HUES64 (cell line): ENCODE data around the gene STAU1.
A peak's percentile ranks its signal among the peaks of the same experiment; 100 is the strongest.
"Not testable (repeated sequence)": the region's sequence is repeated elsewhere in the genome, so short reads cannot be mapped to it uniquely, and the experiment has no call there.

Experiments
- H3K27ac ChIP-seq: 2 replicates; pipeline ENCODE4 v1.7.0; 2013; ENCODE audit warnings: low read depth, low read length, inconsistent platforms
- H3K27me3 ChIP-seq: 2 replicates; pipeline ENCODE4 v1.6.1; 2013; ENCODE audit warnings: mild to moderate bottlenecking, low read length; ENCODE audit not compliant: insufficient read depth
- H3K36me3 ChIP-seq: 2 replicates; pipeline ENCODE4 v1.6.1; 2013; ENCODE audit warnings: mild to moderate bottlenecking, low read length; ENCODE audit not compliant: insufficient read depth
- H3K4me1 ChIP-seq: 2 replicates; pipeline ENCODE4 v1.6.1; 2013; ENCODE audit warnings: mild to moderate bottlenecking, low read length, moderate library complexity; ENCODE audit not compliant: insufficient read depth
- H3K4me3 ChIP-seq: 2 replicates; pipeline ENCODE4 v1.5.1; 2013; ENCODE audit warnings: mild to moderate bottlenecking, low read length, moderate library complexity
- H3K9ac ChIP-seq: 2 replicates; pipeline ENCODE4 v1.6.1; 2013; ENCODE audit warnings: mild to moderate bottlenecking, low read depth, low read length
- H3K9me3 ChIP-seq: 2 replicates; pipeline ENCODE4 v1.6.1; 2013; ENCODE audit warnings: low read depth, low read length; ENCODE audit not compliant: insufficient read depth
- WGBS: fragments of 150-250, 120-280 bp; methylation state at CpG from one replicate; pipeline ENCODE4 v1.1.7; 2013; ENCODE audit warnings: missing lambda C conversion rate; 5-methylcytosine and 5-hydroxymethylcytosine counted together

STAU1 gene

DNA sequence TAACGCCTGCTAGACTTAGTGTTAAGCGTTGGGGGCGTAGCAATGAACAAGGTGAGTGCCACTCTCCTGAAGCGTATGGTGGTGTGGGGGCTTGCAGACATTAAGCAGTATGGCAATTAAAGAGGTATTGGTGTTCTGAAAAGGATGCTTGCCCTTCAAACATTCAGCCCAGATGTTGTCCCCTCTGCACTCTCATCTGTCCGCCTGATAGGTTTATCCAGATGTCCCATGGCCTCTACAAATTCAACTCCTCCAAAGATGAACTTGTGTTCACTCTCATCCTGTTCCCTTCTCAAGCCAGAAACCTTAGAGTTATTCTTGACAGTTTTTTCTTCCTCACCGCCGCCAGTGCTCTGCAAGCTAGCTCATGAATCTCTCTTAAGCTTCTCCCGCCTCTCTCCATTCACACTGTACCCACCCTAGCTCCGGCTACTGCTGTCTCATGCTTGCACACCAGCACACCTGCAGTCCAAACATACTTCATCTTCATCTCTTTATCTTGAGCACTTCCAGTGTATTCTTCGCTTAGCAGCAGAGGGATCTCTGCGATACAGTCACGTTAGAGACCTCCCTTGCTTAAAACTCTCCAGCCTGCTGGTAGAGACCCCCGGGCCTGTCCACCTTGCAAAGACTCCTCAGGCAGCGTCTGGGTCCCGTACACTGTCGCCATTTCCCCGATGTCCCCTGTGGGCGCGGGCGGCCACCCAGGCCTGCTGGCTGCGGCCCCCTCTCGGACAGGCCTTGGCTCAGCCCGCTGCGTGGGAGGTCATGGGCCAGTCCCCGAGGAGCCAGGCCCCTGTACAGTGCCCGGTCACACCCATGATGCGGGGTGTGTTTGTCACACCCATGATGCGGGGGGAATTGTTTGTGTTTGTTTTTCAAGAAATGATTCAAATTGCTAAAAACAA is 32.0 kb upstream of the STAU1 start:
- Histone ChIP-seq H3K27ac (no peak overlapping the region), H3K9ac (peak overlapping the region; percentile 84), H3K4me1 (peaks cover 5% of the 10 kb centered on the region; the same call in 1 of the 2 replicates), H3K27me3 (no peaks in the 10 kb centered on the region), H3K4me3 (peak overlapping the region; percentile 89), H3K36me3 (peaks cover 38% of the 10 kb centered on the region), H3K9me3 (no peaks in the 10 kb centered on the region)
- WGBS, result 75% methylated on average over 28 of the region's 28 CpGs

DNA sequence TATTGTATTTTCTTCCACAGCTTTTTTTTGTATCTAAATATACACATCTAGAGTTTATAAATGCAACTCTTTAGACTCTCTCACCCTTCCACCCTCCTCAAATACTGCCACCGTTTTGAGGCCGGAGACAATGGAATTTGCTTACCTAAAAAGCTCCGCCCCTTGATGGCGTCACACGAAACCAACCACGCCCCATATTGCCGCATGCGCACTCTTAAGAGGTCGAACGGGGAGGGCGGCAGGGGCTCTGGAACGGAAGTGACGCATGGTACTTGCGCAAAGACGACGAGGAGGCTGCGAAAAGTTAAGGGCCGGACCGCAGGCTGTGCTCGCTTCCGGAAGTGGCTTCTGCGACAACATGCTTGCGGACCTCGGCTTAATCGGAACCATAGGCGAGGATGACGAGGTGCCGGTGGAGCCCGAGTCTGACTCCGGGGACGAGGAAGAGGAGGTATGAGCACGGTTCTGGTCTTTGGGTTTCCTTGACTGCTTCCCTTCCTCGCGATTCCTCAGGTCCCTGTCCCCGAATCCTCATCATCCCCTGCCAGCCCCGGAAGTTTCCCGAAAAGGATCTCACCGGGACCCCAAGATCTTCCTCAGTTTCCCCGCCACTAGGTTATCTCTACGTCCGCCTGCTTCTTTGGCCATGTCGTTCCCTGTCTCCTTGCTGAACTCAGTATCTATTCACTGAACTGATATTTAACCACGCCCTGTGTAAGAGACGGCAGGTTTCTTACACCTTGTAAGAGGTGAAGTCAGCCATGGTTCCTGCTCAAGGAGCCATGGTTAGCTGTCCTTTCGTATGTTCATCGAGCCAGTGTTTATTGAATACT is 31.2 kb upstream of the STAU1 start, which contains the start of gene DDX27:
Gene DDX27 (plus strand): TSS at position 326 of the 833 bp plus-strand sequence. CDS start 33 bp downstream, at position 359.
- H3K9me3 ChIP-seq, result no peaks in the 10 kb centered on the region
- H3K27ac ChIP-seq, result peak within 1 kb of the TSS; percentile 83
- peaks cover 29% of the 10 kb centered on the region for H3K36me3 ChIP-seq
- H3K9ac ChIP-seq, result peak within 1 kb of the TSS; percentile 84
- WGBS, result under 1% methylated on average over 46 of the region's 46 CpGs
- no peaks in the 10 kb centered on the region for H3K27me3 ChIP-seq
- peak within 1 kb of the TSS; percentile 89 for H3K4me3 ChIP-seq
- H3K4me1 ChIP-seq, result peaks cover 5% of the 10 kb centered on the region; the same call in 1 of the 2 replicates

DNA sequence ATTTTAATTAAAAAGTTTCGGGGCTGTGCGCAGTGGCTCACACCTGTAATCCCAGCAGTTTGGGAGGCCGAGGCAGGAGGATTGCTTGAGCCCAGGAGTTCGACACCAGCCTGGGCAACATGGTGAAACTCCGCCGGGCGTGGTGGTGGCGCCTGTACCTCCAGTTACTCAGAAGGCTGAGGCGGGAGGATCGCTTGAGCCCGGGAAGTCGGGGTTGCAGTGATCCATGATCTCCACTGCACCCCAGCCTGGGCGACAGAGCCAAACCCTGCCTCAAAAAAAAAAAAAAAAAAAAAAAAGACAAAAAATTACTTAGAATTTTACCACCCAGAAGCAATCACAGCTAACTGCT is 30.6 kb upstream of the STAU1 start:
- Histone ChIP-seq H3K27ac (peak overlapping the region; percentile 83), H3K9ac (peak overlapping the region; percentile 62; the same call in 1 of the 2 replicates), H3K36me3 (peaks cover 23% of the 10 kb centered on the region), H3K4me3 (peak overlapping the region; percentile 89)
- H3K9me3 ChIP-seq, H3K27me3 ChIP-seq, H3K4me1 ChIP-seq: not testable (repeated sequence)
- WGBS, result 68% methylated on average over 13 of the region's 13 CpGs

DNA sequence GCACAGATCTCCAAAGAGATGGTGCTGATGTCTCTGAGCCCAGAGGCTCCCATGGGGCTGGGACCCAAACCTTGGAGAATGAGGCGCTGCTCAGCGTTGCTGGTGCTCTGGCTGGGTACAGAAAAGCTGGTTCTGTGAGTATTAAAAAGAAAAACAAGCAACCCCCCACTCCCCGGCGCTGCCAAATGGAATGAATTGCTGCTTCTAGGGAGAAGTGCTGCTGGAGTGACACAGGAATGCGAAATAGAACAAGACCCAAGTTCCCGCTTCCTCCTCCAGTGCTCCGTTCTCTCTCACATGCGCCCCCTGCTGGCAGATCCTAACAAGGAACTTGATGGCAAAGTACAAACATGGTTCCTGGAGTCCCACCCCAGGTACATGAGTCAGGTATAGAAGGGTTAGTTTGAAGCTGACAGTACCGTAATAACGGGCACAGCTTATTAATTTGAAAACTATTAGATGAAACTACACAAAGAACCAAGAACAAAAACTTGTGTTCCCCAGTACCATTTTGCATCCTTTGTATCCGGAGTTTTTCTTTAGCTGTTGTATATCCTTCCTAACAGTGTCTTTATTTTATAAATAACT is 29.0 kb upstream of the STAU1 start:
- Histone ChIP-seq H3K27me3 (no peaks in the 10 kb centered on the region), H3K27ac (no peak overlapping the region), H3K4me3 (no peak overlapping the region; the same call in 1 of the 2 replicates), H3K4me1 (peaks cover 5% of the 10 kb centered on the region; the same call in 1 of the 2 replicates), H3K9ac (no peak overlapping the region), H3K9me3 (no peaks in the 10 kb centered on the region), H3K36me3 (peaks cover 10% of the 10 kb centered on the region)
- 22% methylated on average over 10 of the region's 11 CpGs for WGBS

DNA sequence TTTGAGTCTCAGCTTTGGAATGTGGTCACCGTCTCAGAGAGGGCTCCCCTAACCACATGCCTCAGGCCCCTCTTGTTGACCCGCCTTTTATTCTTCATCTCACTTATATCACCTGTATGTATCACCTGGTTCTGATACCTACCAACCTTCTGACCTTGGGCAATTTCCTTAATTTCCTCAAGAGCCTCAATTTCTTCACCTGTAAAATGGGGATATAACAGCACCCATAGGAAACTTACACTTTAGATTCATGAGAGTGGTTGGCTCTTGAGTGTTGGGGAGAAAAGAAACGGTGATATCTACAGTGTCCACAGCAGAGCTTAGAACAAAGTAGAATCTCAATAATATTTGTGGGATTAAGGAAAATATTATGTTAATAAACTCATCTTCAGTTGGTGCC is 27.1 kb upstream of the STAU1 start:
- no peak overlapping the region for H3K9ac ChIP-seq
- no peaks in the 10 kb centered on the region for H3K27me3 ChIP-seq
- no peak overlapping the region for H3K4me3 ChIP-seq
- H3K27ac ChIP-seq, result no peak overlapping the region
- H3K4me1 ChIP-seq, result peaks cover 5% of the 10 kb centered on the region
- WGBS, result 91% methylated on average over 3 of the region's 3 CpGs
- H3K36me3 ChIP-seq, result no peaks in the 10 kb centered on the region
- H3K9me3 ChIP-seq, result no peaks in the 10 kb centered on the region

DNA sequence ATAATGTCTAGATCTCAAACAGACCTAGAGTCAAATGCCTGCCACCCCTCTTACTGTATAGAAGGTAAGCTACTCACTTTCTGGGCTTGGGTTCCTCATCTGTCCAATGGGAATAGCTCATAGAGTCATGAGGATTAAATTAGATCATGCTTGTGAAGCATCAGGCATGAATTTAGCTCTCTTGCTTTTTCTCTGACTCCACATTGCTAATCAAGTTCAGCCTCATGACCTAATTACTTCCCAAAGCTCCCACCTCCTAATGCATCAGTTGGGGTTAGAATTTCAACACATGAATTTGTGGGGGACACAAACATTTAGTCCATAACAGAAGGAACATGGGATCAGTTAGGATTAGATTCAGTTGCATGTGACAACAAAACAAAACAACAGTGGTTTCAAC is 26.4 kb upstream of the STAU1 start:
- no peaks in the 10 kb centered on the region for H3K36me3 ChIP-seq
- no peaks in the 10 kb centered on the region for H3K27me3 ChIP-seq
- H3K9me3 ChIP-seq, result no peaks in the 10 kb centered on the region
- no peak overlapping the region for H3K4me3 ChIP-seq
- H3K4me1 ChIP-seq, result peaks cover 5% of the 10 kb centered on the region
- H3K27ac ChIP-seq, result no peak overlapping the region
- no peak overlapping the region for H3K9ac ChIP-seq

DNA sequence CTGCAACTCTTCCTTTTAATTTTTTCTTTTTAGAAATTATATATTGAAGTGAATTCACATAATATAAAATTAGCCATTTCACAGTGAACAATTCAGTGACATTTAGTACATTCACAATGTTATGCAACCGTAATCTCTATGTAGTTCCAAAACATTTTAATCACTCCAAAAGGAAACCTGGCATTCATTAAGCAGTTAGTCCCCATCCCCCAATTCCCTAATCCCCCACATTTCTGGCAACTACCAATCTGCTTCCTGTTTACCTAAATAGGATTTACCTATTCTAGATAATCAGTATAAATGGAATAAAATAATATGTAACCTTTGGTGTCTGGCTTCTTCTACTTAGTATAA is 22.6 kb upstream of the STAU1 start:
- no peak overlapping the region for H3K9ac ChIP-seq
- WGBS, result 98% methylated on average over 1 of the region's 1 CpG
- H3K27me3 ChIP-seq, result no peaks in the 10 kb centered on the region
- no peak overlapping the region for H3K27ac ChIP-seq
- H3K9me3 ChIP-seq, result no peaks in the 10 kb centered on the region
- H3K4me1 ChIP-seq, result no peaks in the 10 kb centered on the region; the same call in 1 of the 2 replicates
- no peak overlapping the region for H3K4me3 ChIP-seq
- no peaks in the 10 kb centered on the region for H3K36me3 ChIP-seq

DNA sequence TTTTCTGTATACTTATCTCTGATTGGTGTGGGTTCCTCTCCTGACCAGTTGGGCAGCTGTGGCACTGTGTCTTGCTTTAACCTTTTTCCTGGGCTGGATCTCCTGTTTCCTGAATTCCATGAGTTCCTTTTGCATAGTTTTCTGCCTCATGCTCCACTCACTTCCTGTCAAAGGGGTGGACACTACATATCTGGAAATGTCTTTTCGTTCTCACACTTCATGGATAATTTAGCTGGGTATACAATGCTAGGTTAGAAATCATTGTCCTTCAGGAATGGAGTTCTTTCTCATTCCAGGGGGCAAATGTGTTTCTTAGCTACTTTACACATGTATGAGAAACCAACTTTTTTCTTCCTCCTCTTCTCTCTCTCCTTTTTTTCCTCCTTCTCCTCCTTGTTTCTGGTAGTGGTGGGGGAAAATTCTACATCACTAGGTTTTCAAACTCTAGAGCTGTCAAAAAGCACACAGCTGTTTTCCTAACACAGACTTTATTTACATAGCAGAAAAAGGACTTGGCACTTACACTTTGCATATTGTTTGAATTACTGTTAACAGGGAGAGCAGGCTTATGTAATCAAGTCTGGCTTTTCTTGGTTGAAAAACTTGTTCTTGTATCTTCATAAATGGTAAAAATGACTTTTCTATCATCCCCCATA is 22.1 kb upstream of the STAU1 start:
- Histone ChIP-seq H3K27me3 (no peaks in the 10 kb centered on the region), H3K4me1 (no peaks in the 10 kb centered on the region; the same call in 1 of the 2 replicates), H3K4me3 (no peak overlapping the region), H3K9me3 (no peaks in the 10 kb centered on the region), H3K9ac (no peak overlapping the region), H3K36me3 (no peaks in the 10 kb centered on the region), H3K27ac (no peak overlapping the region)
- WGBS, result 93% methylated on average over 1 of the region's 1 CpG

DNA sequence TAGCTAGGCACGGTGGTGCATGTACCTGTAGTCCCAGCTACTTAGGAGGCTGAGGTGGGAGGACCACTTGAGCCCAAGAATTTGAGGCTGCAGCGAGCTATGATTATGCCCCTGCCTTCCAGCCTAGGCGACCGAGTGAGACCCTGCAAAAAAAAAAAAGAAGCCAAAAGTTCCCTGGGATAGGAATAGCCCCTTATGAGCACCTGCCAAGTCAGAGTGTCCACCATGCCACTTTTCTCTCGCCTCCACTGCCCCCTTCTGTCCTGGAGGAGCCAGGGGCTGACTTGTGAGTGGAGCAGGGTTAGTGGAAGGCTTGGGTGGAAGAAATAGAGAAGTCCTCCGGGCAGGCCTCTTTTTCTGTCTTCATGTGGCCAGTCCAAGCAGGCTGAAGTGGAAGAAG is 18.9 kb upstream of the STAU1 start:
- Histone ChIP-seq H3K9me3 (no peaks in the 10 kb centered on the region), H3K36me3 (no peaks in the 10 kb centered on the region), H3K9ac (no peak overlapping the region), H3K27me3 (no peaks in the 10 kb centered on the region), H3K4me1 (no peaks in the 10 kb centered on the region; the same call in 1 of the 2 replicates), H3K27ac (no peak overlapping the region), H3K4me3 (no peak overlapping the region)
- WGBS, result 86% methylated on average over 6 of the region's 6 CpGs

DNA sequence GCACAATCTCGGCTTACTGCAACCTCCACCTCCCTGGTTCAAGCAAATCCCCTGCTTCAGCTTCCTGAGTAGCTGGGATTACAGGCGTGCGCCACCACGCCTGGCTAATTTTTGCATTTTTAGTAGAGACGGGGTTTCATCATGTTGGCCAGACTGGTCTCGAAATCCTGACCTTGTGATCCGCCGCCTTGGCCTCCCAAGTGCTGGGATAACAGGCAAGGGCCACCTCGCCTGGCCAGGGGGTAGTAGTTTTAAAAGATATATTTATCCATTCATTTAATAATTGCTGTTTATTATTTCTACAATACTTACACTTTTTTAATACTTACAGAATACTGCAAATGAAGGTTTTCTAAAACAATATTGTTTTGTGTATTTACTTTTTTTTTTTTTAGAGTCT is 15.6 kb upstream of the STAU1 start:
- H3K36me3 ChIP-seq, result no peaks in the 10 kb centered on the region
- H3K9me3 ChIP-seq, result no peaks in the 10 kb centered on the region
- no peaks in the 10 kb centered on the region for H3K4me1 ChIP-seq
- H3K27ac ChIP-seq, result no peak overlapping the region
- WGBS, result 96% methylated on average over 8 of the region's 9 CpGs
- H3K4me3 ChIP-seq, result no peak overlapping the region
- no peak overlapping the region for H3K9ac ChIP-seq
- H3K27me3 ChIP-seq, result no peaks in the 10 kb centered on the region
